Lower leg skin (tissue), 3 donors: ENCODE results near the gene GTF2IRD1.

Experiments
- POLR2A ChIP-seq, 2 donors: fragments of 450-650 bp; IDR thresholded peaks; one replicate each; pipeline ENCODE4 v1.6.1; 2016 to 2017; ENCODE audit warnings: antibody characterized with exemption in 2 of 2, mild to moderate bottlenecking in 1 of 2, moderate library complexity in 1 of 2
- TF ChIP-seq, protein P1 (sequence below), 3 donors: fragments of 450-650 bp; IDR thresholded peaks; one replicate each; pipeline ENCODE4 v1.5.1; 2016; ENCODE audit warnings: antibody characterized with exemption in 3 of 3, mild to moderate bottlenecking in 3 of 3, moderate library complexity in 2 of 3

DNA sequence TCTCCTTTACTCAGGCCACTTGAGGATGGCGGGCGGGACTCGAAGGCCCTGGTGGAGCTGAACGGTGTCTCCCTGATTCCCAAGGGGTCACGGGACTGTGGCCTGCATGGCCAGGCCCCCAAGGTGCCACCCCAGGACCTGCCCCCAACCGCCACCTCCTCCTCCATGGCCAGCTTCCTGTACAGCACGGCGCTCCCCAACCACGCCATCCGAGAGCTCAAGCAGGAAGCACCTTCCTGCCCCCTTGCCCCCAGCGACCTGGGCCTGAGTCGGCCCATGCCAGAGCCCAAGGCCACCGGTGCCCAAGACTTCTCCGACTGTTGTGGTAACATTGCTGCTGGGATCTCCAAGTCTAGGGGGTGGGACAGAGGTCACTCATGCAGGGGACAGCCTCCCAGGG, 65.7 kb downstream of the GTF2IRD1 start:
- TF ChIP-seq, protein P1, sequence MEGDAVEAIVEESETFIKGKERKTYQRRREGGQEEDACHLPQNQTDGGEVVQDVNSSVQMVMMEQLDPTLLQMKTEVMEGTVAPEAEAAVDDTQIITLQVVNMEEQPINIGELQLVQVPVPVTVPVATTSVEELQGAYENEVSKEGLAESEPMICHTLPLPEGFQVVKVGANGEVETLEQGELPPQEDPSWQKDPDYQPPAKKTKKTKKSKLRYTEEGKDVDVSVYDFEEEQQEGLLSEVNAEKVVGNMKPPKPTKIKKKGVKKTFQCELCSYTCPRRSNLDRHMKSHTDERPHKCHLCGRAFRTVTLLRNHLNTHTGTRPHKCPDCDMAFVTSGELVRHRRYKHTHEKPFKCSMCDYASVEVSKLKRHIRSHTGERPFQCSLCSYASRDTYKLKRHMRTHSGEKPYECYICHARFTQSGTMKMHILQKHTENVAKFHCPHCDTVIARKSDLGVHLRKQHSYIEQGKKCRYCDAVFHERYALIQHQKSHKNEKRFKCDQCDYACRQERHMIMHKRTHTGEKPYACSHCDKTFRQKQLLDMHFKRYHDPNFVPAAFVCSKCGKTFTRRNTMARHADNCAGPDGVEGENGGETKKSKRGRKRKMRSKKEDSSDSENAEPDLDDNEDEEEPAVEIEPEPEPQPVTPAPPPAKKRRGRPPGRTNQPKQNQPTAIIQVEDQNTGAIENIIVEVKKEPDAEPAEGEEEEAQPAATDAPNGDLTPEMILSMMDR (IDR thresholded peaks at IDR 0.05), result no peak
- no peak for TF ChIP-seq POLR2A (IDR thresholded peaks at IDR 0.05)
